Activated naive CD4-positive, alpha-beta T cell treated with anti-CD3 and anti-CD28 coated beads, Interleukin-2, amount 50 U/mL, for 16 hours (primary cell): ENCODE data around the gene TMEM239.
"Not testable (repeated sequence)": the region's sequence is repeated elsewhere in the genome, so short reads cannot be mapped to it uniquely, and the experiment has no call there.

Source experiments
- DNase-seq: peaks from one replicate; pipeline ENCODE4 v3.0.0-alpha.2; 2020

Gene TMEM239

DNA sequence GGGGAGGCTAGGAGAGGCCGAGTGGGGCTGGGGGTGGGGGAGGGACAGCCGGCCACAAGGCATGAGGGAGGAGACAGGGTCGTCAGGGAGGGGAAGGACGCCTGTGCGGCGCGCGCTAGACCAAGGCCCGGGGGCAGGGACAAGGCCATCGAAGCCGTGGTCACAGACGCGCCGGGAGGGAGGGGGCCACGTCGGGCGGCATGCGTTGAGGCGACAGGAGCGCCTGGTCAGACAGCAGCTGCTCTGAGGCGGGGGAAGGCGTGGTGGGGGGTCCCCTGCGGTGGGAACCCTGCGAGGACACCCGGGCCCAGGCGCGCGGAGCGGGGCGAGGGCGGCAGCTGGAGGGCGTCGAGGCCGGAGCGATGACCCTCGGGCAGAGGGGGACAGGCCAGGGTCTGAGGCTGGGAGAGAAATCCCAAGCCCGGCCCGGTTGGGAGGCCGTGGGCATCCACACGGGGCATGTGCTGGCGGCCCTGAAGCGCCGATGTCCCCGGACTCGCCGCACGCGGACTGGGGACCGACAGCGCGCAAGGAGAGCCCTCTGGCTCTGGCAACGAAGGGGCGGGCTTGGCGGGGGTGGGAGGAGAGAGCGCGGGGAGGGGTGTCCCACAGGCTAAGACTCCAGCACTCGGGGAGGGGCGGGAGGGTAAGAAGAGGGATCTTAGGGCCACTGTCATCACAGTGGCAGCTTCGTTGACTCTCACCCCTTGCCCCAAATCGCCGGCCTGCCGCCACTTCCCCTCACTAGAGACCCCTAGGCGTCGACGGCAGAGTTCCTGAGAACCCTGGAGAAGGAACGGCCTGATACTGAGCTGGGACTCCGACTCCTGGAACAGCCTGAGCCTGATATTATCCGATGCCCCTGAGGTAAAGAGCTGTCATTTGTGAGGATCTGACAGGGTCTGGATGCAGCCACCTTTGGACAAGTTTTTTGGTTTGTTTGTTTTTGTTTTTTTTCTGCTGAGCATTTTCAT lies 5.0 kb downstream of the TMEM239 start:
- no peak for DNase-seq

DNA sequence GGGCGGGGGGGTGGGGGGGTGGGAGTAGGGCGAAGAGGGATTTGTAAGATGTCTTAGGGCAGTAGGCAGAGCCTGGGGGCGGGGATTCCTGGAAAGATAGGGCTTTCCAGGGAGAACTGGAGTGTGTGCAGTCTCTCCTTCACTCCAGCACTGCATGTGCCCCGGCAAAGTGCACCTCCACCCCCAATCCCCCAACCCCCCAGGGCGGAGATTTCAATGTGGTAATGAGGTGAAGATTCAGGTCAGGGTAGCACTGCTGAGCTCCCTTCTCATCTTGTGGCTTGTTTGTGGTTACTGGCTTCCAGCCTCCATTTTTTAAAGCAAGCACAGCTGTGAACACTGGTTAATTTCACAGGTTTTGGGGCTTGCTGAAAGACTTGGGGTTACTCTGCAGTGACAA lies 5.9 kb downstream of the TMEM239 start:
- no peak for DNase-seq

DNA sequence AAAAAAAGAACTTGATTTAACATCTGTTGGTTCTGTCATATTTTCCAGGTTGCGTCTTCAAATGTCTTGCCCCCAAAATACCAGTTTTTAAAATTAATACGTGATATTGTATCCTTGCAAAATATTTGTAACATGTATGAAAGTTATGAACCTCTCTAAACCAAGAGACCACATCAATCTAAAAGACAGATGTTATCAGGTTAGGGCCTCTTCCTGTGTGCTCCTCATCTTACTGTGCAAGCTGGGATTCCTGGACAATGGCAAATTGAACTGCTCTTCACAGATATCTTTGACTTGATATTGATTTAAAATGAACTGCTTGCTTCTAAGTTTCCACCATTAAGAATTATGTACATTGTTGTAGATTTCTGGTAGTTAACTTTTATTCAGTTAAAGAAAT lies 9.6 kb downstream of the TMEM239 start:
- DNase-seq, result no peak

DNA sequence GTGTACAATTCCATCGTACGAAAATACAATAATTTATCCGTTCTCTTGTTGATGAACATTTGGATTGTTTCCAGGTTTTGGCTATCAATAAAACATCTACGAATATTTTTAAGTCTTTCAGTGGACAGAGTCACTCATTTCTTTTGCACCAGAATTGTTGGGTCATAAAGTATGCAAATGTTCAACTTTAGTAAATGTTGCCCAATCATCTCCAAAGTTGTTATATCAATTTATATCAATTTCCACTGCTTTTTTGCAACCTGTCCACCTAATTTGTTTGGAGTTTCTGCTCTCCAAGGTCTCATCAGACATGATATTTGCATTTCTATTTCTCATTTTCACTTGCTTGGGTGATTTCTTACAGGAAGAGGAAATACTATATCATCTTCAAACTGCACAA lies 10.5 kb downstream of the TMEM239 start:
- no peak for DNase-seq

DNA sequence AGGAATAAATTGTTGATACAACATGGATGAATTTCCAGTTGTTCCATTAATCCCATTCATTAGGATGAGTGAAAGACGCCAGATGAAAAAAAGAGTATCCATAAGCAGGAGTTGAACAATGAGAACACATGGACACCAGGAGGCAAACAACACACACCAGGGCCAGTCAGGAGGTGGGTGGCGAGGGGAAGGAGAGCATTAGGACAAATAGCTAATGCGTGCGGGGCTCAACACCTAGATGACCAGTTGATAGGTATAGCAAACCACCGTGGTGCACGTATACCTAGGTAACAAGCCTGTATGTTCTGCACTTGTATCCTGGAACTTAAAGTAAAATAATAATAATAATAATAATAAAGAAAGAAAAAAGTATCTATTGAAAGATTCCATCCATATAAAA lies 13.2 kb downstream of the TMEM239 start:
- no peak for DNase-seq

DNA sequence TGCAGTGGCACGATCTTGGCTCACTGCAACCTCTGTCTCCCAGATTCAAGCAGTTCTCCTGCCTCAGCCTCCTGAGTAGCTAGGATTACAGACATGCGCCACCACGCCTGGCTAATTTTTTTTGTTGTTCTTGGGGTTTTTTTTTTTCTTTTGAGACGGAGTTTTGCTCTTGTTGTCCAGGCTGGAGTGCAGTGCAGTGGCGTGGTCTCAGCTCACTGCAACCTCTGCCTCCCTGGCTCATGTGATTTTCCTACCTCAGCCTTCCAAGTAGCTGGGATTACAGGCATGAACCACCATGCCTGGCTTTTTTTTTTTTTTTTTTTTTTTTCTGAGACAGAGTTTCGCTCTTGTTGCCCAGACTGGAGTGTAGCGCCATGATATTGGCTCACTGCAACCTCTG lies 15.0 kb downstream of the TMEM239 start:
- not testable (repeated sequence) for DNase-seq

DNA sequence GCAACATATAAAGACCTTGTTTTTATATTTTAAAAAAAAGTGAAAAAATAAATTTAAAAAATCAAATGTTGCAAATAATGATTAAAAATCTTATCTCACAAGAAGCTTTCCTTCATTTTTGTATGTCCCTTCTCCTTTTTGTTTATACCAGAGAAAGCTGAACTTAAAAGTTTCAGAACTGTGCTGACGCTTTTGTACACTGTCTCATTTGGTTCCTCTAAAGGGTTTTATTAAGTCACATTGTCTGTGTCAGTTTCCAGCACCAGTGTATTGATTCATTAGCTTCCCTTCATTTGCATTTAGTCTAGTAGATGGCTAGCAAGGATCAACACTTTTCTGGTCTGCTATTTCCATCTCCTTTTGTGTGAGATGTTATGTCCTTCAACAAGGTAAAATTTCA lies 17.6 kb downstream of the TMEM239 start:
- DNase-seq, result no peak

DNA sequence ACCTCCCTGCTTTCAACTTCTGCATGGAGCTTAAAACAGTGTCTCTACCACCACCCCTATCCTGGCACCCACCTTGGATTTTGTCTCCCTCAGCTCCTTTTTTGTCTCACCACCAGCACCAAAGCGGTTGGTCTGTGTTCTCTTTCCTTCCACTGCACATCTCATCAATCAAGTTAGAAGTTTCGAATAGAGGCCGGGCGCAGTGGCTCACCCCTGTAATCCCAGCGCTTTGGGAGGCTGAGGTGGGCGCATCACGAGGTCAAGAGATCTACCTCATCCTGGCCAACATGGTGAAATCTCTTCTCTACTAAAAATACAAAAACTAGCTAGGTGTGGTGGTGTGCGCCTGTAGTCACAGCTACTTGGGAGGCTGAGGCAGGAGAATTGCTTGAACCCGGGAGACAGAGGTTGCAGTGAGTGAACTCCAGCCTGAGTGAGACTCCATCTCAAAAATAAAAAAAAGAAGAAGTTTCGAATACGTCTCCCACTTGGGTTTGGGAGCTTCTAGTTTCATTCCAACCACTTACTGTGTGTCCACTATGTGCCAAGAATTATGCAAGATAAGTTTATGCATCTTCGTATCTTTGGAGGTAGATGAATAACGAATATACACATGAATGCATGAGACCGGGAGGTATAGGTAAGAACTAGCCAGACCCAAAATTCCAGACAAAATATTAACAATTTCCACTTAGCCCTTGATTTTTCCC lies 18.4 kb downstream of the TMEM239 start:
- DNase-seq, result no peak

DNA sequence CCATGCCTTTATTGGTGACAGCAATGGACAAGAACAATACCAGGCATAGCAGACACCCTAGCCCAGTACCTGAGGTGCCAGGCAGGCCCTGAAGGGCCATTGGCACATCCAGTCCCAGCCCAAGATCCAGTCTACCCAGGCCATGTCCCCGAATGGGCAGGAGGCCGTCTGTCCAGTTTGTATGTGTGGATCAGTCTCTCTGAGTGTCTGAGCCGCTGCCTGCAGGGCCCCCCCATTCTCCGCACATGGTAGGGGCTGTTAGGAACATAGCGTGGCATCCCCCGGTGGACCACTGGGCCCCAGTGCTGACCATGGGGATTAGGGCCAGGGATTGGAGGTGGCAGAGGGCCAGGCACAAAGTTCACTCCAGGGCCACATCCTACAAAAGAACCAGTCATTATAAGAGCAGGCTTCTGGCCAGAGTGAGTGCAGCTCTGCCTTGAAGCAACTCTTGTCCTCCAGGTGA lies 19.2 kb downstream of the TMEM239 start:
- DNase-seq, result no peak

DNA sequence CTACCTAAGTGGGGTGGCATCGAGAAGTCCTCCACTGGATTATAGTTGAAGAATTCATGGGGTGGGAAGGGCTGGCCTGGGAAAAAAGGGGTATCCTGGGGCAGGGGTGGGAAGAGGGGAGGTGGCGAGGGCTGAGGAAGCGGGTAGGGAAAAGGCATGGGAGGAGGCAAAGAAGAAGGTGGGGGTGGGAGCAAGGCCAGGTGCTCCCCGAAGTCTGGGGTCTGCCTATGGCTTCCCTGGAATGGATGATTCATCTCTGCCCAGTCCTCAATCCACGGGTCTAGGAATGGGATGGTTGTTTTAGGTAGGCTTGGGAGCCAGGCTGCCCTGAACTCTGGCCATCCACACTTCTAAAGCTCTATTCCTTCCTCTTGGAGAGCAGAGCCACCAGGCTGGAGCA lies 19.9 kb downstream of the TMEM239 start:
- no peak for DNase-seq

DNA sequence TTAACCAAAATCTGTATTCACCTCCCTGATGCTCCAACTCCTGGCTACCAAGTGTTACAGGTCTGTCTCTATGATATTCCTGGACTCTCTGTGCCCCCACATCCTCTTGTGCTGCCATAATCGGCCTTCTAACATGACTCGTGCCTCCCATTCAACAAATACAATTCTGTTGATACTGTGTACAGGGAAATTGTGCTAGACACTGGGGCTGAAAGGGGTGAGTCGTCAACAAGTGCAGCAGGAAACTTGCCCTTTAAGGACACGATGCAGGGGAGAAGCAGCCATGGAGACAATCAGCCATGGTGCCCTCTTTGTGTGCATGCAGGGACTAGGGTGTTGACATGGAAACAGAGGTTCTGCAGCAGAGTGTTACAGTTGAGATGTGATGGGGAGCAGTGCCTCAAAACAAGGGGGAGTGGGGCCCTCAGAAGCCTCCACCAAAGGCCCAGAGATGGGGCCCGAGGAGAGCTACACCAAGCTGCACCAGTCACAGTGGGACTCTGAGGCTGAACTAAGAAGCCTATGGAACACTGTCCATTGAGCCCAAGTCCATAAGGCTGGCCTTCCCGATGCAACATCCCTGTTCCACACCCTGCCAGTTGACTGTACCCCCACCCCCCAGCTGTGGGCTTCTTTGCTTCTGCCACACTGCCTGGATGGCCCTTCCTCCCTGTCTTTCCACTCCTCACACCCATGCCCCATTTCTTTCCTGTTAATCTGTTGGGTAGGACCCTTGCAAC lies 21.2 kb downstream of the TMEM239 start:
- DNase-seq, result no peak

DNA sequence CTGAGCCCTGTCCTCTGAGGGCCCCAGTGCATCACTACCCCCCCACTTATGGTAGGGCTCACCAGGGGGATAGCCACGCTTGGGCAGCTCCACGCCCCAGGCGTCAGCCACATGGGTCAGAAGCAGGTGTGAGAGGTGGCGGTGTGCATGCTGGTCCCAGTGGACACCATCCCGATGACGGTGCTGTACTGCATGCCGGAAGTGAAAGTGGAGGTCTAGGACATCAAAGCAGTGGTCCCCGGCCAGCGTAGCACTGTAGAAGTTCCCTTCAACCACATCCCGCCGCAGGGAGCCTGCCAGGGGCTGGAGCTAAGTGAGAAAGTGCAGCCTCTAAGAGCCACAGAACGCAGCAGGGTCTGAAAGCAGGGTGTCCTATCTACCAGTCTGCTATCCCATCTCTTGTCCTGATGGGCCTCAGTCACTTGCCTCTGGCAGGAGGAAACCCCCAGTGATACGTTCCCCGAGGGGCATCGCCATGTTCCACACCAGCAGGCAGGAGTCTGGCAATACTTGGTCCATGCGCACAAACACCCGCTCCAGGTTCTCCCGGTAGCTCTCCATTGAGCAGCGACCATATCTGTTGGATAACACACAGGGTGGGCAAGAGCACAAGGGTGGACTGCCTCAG lies 22.1 kb downstream of the TMEM239 start:
- DNase-seq, result no peak

DNA sequence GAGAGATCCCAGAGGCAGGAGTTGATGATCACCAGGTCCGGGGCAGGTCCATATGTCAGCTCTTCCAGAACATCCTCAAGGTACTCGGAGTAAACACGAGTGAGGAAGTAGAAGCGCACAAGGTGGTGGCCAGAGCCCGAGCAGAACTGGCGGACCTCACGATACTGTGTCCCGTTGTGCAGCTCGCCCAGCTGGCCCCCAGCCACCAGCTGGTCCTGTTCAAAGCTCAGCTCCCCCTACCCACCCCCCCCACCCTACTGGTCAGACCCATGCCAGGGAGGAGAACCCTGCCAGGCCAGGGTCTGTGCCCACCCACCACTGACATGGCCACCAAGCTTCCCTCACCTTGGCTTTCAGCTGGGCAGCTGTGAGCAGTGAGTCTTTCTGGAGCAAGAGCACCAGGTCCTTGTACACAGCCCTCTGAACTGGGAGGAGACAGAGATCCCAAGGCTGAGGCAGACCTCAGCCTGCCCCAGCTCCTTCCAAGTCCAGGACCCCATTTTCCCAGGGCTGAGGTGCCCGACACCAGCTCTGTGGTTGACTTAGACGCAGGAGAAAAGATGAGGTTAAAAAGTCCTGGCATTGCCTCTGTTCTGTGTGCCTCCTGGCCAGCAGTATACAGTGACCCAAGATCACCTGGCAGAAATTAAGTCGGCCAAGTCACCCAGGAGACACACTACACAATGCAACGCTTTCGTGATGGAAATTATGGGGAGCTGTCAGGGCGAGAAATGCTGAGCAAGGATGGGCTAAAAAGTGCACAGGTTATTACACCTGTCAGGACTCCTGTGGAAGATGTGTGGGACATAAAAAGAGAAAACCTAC lies 22.9 kb downstream of the TMEM239 start:
- no peak for DNase-seq

DNA sequence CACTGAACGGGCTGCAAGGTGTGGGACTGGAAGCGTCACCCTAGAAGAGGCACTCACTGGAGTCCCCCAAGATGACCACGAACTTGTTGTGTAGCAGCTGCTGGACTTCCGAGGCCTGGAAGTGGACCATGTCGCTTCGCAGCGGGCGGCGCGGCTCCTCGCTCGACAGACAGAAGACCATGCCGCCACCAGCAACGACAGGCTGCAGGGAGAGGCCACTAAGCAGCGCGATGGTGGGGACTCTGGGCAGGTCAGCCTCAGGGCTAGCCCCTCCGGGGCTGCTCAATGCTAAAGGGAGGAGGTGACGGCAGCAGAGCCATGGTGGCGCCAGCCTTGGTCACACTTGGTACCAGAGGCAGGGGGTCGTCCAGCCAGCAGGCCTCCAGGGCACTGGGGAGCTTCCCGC lies 23.6 kb downstream of the TMEM239 start:
- DNase-seq, result no peak

DNA sequence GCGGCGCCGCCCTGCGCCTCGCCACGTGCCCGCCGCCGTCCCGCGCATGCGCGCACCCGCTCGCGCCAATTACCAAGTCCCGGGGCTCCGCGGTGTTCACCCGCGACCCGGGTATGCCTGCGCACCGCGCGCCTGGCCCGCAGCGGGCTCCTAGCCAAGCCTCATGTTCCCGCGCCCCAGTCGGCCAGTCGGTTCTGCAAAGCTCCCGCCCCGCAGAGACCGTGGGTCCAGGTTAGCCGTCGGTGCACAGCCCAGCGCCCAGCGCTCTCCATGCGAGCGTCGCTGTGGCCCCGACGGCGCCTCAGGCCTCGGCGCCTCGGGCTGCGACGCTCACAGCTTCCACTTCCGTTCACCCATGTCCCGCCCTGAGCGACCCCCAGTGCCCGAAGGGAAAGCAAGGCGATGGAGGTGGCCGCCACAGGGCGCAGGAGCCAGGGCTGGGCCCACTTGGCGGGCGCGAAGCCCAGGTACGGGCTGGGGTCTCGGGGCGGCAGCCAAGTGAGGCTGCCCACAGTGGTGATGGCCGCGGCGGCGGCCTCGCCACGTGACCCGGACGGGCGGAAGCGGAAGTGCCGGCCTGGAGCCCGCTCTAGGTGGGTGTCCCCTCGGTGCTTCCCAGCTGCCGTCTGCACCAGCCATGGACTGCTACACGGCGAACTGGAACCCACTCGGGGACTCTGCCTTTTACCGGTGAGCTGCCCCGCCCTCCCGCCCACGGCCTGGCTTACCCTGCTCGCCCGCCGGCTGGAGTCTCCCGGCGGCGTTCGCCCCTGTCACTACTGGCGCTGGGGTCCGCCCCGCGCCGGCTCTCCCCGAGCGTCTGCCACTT lies 24.2 kb downstream of the TMEM239 start, which contains the start of the genes PCED1A and VPS16:
PCED1A (minus strand) TSS at position 518 of the 829 bp plus-strand sequence. CDS start 743 bp downstream, outside the sequence.
VPS16 (plus strand) TSS at position 608 of the 829 bp plus-strand sequence; CDS start at position 638, 30 bp downstream.
- peak; percentile 92 for DNase-seq

DNA sequence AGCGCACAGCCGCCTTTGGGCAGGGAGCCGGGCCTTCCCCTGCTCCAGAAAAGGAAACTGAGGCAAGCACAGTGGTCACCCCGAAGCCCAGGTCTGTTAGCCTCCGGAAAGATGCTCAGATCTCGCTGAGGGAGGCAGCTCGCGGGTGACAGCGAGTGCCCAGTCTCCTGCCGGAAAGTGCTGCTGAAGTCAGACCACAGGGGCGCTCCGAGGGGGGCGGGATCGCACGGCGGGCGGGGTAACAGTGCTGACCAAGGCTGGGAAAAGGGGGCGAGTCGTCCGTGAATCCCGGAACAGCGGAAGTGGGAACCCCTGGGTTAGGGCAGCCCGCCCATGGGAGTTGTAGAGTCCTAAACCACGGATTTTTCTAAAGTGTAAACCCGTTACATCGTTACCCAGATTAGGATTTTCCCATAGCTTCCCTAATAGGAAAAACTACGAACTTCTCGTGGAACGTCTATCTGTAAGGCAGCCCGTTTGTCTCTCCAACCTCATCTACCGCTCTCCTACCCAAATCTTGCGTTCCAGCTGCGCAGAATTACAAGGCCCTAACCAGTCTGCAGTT lies 24.9 kb downstream of the TMEM239 start:
- peak; percentile 40 for DNase-seq

DNA sequence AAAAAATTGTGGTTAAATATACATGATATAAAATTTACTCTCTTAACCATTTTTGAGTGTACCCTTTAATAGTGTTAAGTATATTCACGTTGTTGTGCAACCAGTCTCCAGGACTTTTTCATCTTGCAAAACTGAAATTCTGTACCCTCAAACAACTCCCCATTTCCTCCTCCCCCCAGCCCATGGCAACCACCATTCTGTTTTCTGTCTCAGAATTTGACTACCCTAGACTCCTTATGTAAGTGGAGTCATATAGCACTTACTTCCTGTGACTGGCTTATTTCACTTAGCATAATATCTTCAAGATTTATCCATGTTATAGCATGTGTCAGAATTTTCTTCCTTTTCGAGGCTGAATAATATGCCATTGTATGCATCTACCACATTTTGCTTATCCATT lies 29.4 kb downstream of the TMEM239 start:
- no peak for DNase-seq

DNA sequence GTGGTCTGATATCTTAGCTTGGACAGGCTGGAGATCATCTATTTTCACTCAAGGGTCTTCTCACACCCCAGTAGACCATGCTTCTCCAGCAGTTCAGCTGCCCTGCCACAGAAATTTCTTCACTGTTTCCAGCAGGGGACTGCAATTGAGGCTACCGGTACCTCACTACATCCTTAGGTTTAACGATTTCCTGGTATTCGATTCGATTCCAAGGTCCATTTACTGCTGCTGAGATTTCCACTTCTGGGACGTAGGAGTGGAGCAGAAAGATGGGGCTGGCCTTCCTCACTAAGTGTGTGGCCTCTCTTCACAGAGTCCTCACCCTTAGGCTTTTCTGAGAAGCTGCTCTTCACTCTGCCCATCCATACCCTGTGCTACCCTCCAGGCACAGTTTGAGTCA lies 30.5 kb downstream of the TMEM239 start:
- DNase-seq, result no peak

DNA sequence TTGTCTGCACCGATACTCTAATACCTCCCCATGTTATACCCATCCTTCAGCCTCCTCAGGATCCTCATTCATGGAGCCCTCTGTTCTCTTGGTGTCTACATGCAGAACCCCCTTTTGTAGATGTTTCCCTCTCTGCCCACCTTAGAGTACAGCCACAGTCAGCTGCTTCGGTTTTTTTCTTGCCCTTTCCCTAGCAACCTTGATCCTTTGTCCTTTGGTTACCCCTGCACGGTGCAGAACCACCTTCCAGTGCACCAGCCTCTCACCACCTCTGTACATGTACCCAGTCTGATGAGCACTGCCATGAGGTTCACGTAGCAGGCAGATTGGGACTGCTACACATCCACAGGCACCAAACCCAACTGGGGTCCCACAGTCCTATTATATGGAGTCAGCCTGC lies 31.6 kb downstream of the TMEM239 start:
- no peak for DNase-seq

DNA sequence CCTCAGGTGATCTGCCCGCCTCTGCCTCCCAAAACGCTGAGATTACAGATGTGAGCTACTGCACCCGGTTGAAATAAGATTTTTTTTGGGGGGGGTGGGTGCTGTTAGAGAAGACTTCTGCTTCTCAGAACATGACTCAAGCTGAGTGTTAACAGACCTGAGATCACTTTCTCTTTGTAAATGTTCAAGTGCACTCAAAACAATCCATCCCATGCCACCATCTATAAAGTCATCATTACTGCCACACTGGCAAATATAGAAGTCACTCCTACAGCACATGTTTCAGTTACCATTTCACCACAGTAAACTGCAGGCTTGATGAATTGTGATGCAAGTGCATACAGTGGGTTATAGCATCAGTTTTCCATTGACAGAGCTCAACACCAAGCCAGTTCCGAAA lies 33.4 kb downstream of the TMEM239 start:
- no peak for DNase-seq
